Anterior cingulate cortex (tissue), 58 donors: ENCODE data around the gene CEACAM4.

Source experiments
- DNase-seq, 58 donors: peaks; one replicate each; lab custom pipeline; 2025; lab: John Stamatoyannopoulos, UW

CEACAM4 gene

DNA sequence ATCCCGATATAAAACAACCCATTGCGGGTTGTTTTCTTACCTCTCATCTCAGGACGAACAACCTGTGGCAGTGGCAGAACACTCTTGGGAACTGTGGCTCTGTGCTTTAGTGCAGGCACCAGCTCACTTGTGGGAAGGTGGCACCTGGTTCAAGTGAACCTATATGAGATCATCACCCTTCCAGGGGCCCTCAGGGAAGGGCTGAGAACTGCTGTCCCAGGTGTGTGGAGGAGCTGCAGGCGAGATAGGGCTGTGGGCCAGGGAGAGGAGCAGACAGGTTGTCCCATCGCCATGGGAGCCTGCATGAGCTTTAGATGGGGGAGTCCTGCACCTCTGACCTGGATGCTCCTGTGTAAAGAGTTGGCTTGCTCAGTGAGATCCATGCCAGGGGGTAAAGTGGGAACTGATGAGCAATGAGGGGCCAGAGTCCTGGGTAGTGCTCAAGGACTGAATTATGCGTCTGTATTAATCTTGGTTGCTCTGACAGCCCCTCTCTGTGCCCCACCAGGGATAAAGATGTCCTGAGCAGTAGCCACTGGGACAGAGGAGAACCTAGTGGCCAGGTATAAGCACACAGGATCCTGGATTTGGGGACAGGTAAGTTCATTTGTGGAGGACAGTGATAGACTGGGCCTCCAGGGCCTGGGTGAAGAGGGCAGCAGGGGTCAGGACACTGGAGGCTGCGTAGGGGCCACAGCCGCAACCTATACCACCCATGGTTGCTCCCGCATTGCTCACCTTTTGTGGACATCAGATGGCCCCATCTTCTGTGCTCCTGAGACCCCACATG lies 8.7 kb downstream of the CEACAM4 start:
- DNase-seq: no peak

DNA sequence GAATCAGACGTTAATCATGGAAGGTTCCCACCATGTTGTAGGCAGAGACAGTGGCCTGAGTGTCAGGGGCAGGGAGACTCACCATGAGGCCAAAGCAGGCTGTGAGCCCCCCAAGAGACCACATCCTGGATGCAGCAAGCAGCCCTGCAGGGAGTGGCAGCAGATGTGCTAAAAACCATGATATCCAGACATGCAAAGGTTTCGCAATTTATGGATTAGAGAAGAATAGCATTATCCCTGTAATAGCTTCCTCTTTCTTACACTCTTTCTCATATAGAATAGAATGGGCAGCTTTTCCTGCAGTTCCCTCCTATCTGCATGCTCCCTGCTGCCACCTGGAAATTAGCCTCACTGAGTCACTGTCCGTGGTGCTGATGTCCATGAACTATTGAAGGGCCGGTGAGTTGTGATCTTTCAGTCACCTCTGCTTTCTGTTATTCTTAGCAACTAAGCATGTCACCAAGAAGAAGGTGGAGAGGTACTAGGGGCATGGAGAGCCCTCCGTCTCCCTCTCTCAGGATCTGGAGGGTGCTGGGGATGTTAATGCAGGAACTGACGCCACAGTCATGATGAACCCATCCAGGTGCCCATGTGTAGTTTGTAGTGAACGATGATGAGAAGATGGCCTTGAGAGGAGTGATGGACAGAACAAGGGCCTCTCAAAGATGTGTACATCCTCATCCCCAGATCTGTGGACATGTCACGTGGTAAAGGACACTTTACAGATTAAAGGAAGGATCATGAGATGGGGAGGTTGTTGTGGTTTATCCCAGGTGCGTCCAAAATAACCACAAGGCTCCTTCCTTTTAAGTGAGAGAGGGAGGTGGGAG lies 9.9 kb downstream of the CEACAM4 start:
- no peak for DNase-seq

DNA sequence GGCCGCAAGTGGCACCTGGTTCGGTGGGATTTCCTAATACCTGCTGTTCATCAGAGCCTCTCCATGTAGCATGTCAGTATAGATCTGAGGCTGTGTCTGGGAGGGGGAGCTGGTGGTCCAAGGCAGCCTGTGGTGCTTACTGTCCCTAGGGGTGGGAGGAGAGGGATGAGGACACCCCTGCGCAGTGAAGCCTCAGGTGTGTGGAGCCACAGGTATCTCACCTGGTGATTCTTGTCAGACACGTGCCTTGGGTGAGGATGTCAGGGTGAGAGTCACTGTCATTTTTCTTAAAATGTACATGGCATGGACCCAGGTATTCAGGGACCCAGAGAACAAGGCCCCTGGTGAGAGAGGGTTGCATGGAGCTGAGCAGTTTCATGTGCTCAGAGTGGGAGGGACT lies 11.7 kb downstream of the CEACAM4 start:
- DNase-seq: no peak

DNA sequence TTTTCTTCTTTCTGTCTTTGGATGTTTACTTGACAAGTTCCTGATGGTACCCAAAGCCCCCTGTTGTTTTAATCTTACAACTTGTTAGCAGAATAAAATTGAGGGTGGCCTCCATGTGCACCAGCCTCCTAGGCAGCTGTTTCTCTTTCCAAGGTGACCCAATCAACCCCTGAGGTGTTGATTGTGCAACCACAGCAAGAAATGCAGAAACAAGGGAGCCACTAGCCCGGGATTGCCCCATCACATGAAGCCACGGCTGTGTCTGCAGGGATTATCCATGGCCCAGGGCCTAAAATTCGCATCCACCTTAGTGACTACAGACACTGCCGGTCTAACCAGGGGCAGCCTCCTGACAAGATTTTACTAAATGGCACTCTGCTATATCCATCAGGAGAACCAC lies 14.4 kb downstream of the CEACAM4 start:
- DNase-seq: no peak

DNA sequence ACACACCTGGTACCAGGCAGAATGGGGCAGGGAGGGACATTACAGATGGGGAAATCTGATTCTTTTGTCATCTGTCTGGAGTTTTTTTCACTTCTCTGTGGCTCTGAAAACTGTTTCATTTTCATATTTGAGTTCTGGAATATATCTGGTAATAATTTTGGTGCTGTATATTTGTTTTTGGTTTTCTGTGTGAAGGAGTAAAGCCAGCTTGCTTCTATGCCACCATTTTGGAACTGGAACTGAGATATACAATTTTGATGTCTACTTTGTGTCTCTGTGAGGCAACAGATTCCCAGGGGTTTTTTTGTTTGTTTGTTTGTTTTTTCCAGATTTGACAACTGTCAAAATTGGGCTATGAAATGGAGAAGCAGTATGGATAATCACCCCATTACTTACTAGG lies 16.1 kb downstream of the CEACAM4 start:
- no peak for DNase-seq

DNA sequence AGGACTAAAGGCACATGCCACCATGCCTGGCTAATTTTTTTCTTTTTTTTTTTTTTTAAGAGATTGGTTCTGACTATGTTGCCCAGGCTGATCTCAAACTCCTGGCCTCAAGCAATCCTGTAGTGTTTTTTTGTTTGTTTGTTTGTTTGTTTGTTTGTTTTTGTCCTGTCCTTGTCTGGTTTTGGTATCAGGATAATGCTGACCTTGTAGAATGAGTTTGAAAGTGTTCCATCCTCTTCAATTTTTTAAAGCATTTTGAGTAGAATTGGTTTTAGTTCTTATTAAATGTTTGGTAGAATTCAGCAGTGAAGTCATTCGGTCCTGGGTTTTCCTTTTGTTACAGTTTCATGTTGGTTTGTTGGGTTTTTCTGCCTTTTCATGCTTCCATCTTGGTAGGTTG lies 19.2 kb downstream of the CEACAM4 start:
- DNase-seq: no peak

DNA sequence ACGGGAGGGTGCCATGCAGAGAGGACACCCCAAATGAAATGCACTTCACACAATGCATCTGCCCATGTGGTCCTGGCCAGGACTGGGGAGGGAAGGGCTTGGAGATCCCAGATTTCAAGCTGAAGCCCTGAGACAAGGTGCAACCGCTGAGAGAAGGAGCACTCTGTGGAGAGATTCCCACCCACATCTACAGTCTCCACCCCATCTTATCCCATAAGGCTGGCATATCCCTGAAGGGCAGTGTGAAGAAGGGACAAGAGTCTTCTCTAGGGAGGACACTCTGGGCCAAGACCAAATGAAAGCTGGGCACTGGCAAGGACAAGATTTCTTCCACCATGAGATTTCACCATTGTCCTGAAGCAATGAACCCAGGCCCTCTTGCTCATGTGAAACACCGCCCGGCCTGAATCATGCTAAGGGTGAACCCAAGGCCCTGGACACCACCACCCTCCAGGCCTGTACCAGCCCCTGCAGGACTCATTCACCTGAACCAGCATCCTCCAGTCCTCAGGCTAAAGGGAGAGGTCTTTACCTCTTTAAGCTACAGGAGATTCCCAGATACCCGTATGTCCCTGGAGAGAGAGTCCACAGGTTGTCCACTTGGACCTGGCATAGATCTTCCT lies 20.5 kb downstream of the CEACAM4 start:
- DNase-seq: no peak

DNA sequence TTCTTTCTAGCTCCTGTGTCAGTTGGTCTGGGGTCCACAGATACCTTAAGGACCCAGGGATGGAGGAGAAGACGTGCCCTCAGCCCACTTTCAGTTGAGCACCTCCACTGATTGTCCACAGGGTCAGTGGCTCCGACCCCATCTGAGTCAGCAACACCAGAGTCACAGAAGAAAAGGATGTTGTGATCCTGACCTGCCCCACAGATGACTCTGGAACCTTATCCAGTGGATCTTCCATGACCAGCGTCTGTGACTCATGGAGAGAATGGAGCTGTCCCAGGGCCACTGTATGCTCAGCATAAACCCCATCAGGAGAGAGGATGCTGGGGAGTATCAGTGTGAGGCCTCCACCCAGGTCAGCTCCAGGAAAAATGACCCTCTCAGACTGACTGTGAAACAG lies 22.0 kb downstream of the CEACAM4 start:
- no peak for DNase-seq

DNA sequence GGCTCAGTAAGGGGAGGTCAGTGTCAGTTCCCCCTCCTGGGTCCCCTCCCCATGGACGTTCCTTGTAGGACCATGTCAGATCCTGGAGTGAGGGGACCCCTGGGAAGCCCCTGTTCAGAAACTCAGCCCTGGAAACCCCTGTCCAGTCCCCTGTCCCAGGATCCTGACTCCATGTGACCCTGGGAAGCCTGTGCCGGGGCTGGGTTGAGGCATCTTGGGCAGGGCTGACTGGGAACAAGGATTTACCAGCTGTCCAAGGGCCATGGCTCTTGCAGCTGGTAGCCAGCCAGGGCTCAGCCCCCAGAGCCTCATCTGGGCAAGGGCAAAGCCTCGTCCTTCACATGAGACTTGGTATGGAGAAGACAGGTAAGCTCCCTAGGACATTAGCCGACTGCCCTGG lies 25.1 kb downstream of the CEACAM4 start:
- DNase-seq: no peak

DNA sequence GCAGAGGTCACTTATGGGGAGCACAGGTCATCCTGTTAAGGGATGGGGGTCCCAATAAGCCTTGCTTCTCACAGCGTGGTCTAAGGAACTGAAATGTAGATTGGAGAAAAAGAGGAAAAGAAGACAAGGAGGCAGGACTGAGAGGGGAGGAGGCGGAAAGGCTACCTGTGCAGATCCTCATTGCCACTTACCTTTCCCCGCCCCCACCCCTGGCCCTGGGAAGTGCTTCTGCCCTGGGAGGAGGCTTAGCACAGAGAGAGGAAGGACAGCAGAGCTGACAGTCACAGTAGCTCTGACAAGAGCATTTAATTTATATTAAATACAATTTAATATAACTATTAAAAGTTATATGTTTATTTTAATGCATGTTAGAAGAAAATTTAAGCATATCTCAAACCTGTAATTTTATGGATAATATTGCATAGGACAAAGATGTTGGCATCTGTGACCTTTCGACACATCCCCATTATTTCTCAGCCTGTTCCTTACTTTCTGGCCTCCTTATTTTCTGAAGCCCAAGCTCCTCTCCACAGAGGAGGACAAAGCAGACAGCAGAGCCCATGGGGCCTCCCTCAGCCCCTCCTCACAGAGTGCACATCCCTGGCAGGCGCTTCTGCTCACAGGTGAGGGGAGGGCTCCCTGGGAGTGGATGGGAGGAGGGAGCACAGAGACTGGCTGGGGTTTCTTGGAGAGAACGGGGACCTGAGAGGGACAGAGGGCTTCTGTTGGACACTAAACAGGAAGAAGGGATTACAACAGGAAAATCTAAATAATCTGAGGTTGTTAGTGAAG lies 27.5 kb downstream of the CEACAM4 start:
- no peak for DNase-seq

DNA sequence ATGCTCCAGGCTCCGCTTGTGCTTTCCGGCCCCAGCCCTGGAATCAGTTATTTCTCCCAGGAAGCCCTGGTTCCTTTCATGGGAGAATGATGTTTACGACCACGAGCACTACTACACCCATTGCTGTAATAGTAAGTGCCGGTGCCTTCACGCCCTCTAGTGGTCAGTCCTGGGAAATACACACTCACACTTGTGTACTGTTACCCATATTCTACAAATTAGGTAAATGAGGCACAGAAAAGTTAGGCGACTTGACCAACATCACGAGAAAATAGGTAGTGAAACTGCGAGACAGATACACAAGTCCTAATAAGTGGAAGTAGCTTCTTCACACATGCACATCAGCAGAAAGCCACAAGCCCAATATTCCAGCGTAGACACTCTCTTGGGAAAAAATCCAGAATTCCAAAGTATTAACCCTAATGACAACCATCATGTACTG lies 29.3 kb downstream of the CEACAM4 start:
- DNase-seq: peak in 41 of 58 donors; percentile 0 to 62 (median 18)

DNA sequence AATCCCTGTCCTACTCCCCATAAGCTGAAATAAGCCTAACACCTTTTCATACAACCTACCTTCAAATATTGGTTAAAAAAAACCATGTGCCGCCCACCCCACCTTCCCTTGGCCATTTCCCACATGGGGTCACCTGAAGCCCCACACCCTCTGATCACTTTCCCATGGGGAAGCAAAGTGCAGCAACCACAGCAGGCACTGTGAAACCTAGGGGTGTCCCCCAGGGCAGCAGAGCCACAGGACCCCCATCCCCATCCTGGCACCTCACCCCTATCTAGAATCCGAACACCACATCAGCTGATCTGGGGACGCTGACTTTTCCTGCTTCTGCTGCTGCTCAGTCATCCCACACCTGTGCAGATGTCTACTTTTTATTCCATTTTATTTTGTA lies 31.0 kb downstream of the CEACAM4 start:
- no peak for DNase-seq

DNA sequence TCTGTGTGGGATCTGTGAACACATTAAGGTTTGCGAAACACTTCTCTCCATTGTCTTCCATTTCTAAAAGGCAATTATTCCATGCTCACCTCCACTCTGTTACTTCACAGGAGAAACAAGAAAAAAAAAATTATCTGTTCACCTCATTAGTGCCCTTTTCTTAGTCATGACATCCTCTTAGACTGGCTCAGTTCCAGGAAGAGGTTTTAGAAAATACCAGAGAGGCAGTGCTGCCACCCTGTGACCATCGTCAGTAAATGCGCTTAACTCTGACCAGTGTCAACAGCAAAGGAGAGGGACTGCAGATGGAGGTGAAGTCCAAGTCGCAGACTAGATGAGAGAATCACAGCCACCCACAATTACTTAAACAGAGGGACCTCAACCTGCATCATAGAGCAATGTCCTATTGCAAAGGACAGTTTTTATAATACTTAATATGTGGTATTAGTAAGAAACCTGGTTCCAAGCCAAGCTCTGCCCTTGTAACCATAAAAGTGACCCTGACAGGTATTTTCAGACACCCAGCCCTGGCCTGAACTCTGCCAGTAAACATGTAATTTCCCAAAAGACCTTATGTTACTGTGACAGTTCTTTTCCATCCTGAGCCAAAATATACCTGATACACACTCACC lies 31.5 kb downstream of the CEACAM4 start:
- DNase-seq: peak in 2 of 58 donors; percentile 5 to 12

DNA sequence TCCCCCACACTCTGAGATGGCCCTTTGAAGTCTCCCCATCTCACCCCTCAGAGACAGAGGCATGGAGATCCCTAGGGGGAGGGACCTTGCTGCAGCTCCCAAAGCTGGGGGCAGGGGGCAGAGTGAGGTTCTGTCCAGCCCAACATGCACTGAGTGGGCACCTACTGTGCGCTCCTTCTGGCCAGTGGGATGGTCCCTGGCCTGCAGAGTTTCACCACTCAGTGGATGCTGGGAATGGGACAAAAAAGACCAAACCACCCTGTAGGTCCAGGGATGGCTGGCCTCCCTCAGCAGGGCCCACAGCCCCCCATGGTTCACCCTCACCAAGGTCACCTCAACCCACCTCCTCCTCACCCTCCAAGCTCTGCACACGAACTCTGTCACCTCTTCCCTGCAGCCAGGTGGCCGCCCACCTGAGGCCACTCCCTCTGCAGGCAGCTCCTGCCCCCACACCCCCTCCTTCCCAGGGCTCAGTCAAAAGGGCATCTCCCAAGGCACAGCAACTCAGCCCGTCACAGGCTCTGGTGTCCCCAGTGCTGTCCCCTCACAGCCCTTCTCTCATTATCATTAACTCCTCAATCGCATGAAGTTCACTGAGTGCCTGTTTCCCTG lies 34.8 kb downstream of the CEACAM4 start:
- DNase-seq: no peak

DNA sequence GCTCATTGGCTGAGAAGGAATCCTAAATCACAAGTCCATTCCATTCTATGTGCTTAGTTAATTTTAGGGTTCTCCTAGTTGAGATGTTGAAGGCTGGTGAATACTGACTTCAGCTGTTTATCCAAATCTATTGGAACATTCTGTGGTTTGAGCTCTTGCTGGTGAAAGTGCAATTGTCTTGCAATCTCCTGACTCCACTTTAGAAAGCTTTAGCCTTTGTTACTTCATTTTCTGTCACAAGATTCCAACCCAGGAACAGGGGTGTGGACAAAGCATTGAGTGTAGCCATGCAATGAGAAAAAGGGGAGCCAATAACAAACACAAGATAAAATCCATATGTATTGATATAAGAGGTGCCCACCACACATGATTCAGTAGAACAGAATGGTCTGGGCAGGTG lies 35.9 kb downstream of the CEACAM4 start:
- DNase-seq: no peak

DNA sequence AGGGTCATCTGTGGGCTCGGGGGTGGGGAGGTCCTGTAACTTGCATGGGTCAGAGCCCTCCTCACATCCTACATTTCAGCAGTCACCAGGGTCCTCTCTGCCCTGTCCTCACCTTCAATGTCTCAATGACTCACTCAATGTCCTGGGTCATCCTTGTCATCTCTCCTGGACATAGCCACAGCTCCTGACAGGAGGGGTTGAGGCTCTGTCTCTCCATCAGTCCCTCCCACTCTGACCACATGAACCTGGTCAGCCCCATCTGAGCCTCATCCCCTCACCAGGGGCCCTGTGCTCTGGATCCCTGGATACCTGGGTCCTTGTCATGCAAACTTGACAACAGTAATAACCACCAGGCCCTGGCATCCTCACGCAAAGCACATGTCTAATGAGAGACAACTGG lies 37.5 kb downstream of the CEACAM4 start:
- DNase-seq: no peak

DNA sequence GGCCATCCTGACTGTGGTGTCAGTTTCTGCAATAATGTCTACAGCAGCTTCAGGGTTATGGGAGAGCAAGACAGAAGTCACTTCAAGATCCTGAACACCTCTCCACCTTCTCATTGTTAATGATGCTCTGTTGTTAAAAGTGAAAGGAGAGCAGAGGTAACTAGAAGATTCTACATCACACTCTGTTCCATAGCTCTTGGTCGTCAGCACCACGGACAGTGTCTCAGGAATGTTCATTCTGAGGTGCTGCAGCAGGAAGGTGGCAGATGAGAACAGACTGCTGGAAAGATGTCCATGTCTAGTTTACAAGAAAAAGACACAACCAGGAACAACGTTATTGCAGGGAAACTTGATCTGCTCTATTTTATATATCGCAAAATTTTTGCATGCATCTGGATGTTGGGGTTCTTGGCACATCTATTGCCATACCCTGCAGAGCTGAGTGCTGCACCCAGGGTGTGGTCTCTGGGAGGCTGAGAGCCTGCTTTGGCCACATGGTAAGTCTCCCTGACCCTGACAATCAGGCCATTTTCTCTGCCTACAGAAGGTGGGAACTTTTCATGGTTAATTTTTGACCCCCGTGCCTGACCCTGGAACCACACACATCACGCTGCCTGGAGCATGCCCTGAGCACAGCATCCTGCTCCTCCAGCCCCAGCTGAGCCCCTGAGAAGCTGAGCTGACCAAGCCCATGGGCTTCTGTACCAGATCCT lies 38.2 kb downstream of the CEACAM4 start:
- DNase-seq: no peak

DNA sequence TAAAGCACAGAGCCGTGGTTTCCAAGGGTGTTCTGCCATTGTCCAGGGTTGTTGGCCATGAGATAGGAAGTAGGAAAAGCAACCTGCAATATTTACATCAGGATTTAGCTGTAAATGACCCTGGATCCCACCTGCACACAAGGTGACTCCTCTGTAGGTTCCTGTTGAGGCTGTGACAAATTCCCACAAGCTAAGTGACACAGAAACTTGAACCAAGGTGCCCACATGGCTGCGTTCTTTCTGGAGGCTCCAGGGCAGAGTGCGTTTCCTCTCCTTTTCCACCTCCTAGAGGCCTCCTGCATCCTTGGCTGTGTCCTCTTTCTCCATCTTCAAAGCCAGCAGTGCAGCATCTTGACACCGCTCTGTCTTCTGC lies 39.0 kb downstream of the CEACAM4 start:
- no peak for DNase-seq
